Hematopoietic multipotent progenitor cell (in vitro differentiated cells): Measurements from ENCODE around the gene SMIM3. TPM values are rescaled to one million over a fixed set of nuclear protein-coding genes. Genes with fewer than 3 reads are reported as not detected.
"Not testable (repeated sequence)": the region's sequence is repeated elsewhere in the genome, so short reads cannot be mapped to it uniquely, and the experiment has no call there.

ENCODE experiments used
- DNase-seq, 3 donors: peaks; one replicate each; pipeline ENCODE4 v3.0.0-alpha.2; 2011 to 2015; ENCODE audit warnings: low read depth in 2 of 3, low spot score in 2 of 3
- total RNA-seq: library from RNA; depleted of rRNA; stranded (reverse); fragments of >200 nt; gene quantifications from one replicate; pipeline ENCODE4 v1.2.3, GENCODE V29; 2012

SMIM3 gene
- total RNA-seq, 1 donor: 61.9 TPM

- peak; percentile 32 to 94 (median 91) for DNase-seq
Measured at GRCh38 chr5:150789943-150790611, 11.5 kb downstream of the SMIM3 start.

DNA sequence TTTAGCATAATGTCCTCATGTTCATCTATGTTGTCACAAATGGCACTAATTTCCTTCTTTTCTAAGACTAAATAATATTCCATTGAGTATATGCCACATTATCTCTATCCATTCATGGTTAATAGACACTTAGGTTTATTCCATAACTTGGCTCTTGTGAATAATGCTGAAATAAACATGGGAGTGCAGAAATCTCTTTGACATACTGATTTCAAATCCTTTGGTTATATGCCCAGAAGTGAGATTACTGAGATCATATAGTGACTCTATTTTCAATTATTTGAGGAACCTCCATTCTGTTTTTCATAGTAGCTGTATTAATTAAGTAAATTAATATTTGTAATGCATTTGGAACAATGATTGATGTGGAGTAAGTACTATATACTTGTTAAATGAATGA is 13.0 kb downstream of the SMIM3 start:
- no peak for DNase-seq

- DNase-seq: not testable (repeated sequence)
Measured at GRCh38 chr5:150793423-150793888, 14.9 kb downstream of the SMIM3 start.

GRCh38 chr5:150794927-150795326 is 16.4 kb downstream of the SMIM3 start:
- DNase-seq: no peak

DNA sequence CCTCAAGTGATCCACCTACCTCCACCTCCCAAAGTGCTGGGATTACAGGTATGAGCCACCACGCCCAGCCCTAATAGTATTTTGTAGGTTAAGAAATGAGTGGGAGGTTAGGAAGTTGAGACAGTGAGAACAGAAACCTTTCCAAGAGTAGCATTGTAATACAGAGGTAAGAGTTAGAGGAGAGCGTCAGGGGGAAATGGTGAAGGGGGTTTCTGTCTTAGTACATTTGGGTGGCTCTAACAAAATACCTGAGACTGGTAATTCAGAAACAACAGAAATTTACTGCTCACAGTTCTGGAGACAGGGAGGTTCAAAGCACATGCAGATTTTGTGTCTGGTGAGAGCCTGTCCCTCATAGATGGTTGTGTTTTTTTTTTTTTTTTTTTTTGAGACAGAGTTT is 18.8 kb downstream of the SMIM3 start:
- no peak for DNase-seq

DNA sequence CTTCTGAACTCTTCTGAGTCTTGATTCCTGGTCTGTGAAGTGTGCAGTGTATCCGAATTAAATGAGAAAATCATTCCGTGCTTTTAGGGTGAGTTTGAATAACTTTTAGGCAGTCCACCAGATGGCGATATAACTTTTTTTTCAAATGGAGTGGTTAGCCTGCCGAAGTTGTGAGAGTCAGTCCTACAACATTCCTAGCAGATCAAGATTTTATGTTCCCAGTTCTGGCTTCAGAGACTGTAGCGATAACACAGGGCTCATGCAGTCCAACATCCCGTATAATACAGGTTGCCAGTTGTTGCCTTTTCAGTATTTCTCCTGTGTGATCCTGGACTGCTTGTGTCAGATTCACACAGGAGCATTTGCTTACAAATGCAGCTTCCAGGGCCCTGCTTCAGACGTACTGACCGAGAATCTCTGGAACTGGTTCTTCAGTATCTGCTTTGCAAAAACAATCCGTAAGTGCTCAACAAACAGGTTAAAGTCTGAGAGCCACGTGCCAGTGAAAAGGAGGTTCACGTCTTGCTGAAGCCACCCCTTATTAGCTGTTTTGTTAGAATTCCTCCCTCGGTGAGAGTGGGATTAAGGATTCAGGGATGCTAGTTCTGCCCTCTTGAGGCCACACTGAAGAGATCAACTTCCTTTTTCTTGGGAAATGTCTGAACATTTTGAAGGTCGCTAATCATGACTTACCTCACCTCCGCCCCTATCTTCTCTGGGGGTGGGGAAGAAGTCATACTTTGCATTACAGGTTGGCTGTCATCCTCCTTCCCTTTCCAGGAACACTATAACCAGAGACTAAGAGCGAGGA is 22.8 kb downstream of the SMIM3 start:
- peak; percentile 18 to 79 (median 59) for DNase-seq

DNA sequence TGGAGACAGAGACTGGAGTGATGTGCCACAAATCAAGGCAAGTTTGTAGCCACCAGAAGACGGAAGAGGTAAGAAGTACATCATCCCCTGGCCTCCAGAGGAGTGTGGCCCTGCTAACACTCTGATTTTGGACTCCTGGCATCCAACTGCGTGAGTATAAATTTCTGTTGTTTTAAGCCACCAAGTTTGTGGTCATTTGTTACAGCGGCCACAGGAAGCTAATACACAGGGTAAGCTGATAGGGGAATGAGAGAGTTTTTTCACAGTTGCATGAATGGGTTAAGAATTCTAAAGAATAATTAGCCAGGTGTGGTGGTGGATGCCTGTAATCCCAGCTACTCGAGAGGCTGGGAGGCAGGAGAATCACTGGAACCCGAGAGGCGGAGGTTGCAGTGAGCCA is 25.8 kb downstream of the SMIM3 start:
- no peak for DNase-seq

DNA sequence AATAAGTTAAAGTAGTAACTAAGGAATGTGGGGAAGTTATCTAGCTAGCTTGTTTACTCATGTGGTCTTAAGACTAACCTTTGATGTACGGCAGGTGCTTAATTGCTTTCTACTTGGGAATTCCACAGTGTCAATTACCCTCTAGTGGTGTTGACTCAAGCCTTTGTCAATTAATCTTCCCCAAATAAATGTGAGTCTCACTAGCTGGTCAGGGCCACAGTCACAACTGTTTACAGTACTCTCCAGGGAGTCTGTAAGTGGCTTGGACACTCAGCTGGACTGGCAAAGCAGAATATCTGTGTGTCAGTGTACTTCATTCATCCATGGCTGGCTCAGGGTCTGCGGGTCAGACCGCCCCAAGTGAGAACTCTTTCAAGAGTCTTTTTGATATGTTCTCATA is 30.8 kb downstream of the SMIM3 start:
- no peak for DNase-seq

GRCh38 chr5:150815010-150815409 is 36.5 kb downstream of the SMIM3 start:
- no peak for DNase-seq

DNA sequence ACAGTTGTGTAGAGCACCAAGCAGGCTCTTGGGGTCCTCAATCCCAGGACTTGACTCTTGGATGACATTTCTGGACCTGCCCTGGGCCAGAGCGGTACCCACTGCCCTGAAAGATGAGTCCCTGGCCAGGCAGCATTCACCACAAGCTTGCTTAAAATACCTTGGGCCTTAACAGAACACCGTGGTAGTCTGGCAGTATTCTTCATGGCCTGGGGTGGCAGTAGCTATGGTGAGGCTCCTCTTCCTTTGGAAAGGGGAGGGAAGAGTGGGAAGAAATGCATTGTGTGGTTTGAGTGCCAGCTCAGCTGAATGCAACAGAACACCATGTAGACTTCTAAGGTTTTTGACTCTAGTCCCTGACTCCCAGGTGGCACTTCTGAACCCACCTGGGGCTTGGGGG is 38.4 kb downstream of the SMIM3 start:
- no peak for DNase-seq

DNA sequence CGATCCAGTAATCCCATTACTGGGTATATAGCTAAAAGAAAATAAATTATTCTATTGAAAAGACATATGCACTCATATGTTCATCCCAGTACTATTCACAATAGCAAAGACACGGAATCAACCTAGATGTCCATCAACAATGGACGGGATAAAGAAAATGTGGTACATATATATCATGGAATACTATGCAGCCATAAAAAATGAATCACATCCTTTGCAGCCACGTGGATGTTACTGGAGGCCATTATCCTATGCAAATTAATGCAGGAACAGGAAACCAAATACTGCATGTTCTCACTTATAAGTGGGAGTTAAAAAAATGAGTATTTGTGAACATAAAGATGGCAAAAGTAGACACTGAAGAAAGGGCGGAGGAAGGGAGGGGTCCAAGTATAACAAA is 51.2 kb downstream of the SMIM3 start:
- DNase-seq: no peak

DNA sequence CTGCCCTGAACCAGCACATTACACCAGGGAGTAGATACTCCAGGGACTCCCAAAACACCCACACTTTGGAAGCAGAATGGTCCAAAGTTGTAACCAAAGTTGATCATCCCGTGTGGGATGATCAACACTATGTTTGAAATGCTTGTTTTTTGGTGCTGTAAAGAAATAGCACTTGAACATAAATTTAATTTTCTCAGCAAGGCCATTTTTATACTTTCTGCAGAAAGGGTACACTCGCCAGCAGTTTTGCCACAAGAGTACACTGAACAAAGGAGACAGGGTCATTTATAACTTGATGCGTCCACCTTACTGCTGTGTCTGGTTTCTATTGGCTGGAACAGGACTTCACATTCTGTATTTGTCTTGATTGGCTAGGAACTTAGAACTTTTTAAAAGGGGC is 53.3 kb downstream of the SMIM3 start:
- DNase-seq: not testable (repeated sequence)

GRCh38 chr5:150836064-150836463 is 57.5 kb downstream of the SMIM3 start:
- no peak for DNase-seq

- no peak for DNase-seq
Measured at GRCh38 chr5:150836703-150837102, 58.1 kb downstream of the SMIM3 start.

GRCh38 chr5:150845185-150845859 is 66.8 kb downstream of the SMIM3 start:
- DNase-seq: not testable (repeated sequence)

DNA sequence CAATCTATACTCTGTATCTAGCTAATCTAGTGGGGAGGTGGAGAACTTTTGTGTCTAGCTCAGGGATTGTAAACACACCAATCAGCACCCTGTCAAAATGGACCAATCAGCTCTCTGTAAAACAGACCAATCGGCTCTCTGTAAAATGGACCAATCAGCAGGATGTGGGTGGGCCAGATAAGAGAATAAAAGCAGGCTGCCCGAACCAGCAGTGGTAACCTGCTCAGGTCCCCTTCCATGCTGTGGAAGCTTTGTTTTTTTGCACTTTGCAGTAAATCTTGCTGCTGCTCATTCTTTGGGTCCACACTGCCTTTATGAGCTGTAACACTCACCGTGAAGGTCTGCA is 67.7 kb downstream of the SMIM3 start, which contains the start of gene IRGM:
IRGM (plus strand) TSS at position 214 of the 346 bp plus-strand sequence. CDS start 1,603 bp downstream, outside the sequence.
- DNase-seq: not testable (repeated sequence)

Other genes starting within 250 kb of the SMIM3 start
- gene SYNPO, start 138.1 kb upstream of the SMIM3 start, total RNA-seq: under 0.01 TPM
- 10.2 TPM for gene MYOZ3, start 117.5 kb upstream of the SMIM3 start, total RNA-seq
- gene RBM22, start 77.7 kb upstream of the SMIM3 start, total RNA-seq: 51.4 TPM
- 33.4 TPM for gene DCTN4, start 19.7 kb upstream of the SMIM3 start, total RNA-seq
- gene IRGM, start 67.8 kb downstream of the SMIM3 start, total RNA-seq: 4.0 TPM
- gene ZNF300, start 126.2 kb downstream of the SMIM3 start, total RNA-seq: 3.0 TPM
- 0.54 TPM for gene GPX3, start 241.8 kb downstream of the SMIM3 start, total RNA-seq